Left ventricle myocardium inferior (tissue), 1 donor: ENCODE results near the gene PIH1D1. TPM values are rescaled to one million over a fixed set of nuclear protein-coding genes. Genes with fewer than 3 reads are reported as not detected.

Experiments
- DNase-seq: peaks from one replicate; pipeline ENCODE4 v3.0.0-alpha.2; 2020
- H3K27ac ChIP-seq: fragments of 200-600 bp; replicated peaks from 2 replicates; pipeline ENCODE4 v1.8.0; 2021
- H3K27me3 ChIP-seq: fragments of 200-600 bp; 2 replicates; pipeline ENCODE4 v1.8.0; 2021; ENCODE audit warnings: low read depth
- H3K36me3 ChIP-seq: fragments of 200-600 bp; 2 replicates; pipeline ENCODE4 v1.8.0; 2021
- H3K4me1 ChIP-seq: fragments of 200-600 bp; 2 replicates; pipeline ENCODE4 v1.8.0; 2021
- H3K4me3 ChIP-seq: fragments of 200-600 bp; 2 replicates; pipeline ENCODE4 v1.8.0; 2021; ENCODE audit warnings: mild to moderate bottlenecking, moderate library complexity
- H3K9me3 ChIP-seq: fragments of 200-600 bp; replicated peaks from 2 replicates; pipeline ENCODE4 v1.8.0; 2021
- intact Hi-C: fragments of 100-400 bp; cut with micrococcal nuclease; formaldehyde crosslinking; loops from one replicate; pipeline ENCODE4 v1.11.0; 2022
- total RNA-seq: library from RNA; stranded (reverse); fragmentation: NEBNext Ultra II Directional; extraction: Animal tissue kit (Norgen Biotek cat#: 25700); gene quantifications from one replicate; pipeline ENCODE4 v1.2.1, GENCODE V29; 2021
- TF ChIP-seq, protein P1 (sequence below): fragments of 200-600 bp; IDR thresholded peaks from 2 replicates; pipeline ENCODE4 v1.8.0; 2021; ENCODE audit warnings: antibody characterized with exemption, mild to moderate bottlenecking, borderline replicate concordance
- donor health status: DM: no; HTN: yes; CAD: no; lungs with severe emphysema.

The PIH1D1 gene
- total RNA-seq, 1 donor from 2014 or later: 24.7 TPM

DNA sequence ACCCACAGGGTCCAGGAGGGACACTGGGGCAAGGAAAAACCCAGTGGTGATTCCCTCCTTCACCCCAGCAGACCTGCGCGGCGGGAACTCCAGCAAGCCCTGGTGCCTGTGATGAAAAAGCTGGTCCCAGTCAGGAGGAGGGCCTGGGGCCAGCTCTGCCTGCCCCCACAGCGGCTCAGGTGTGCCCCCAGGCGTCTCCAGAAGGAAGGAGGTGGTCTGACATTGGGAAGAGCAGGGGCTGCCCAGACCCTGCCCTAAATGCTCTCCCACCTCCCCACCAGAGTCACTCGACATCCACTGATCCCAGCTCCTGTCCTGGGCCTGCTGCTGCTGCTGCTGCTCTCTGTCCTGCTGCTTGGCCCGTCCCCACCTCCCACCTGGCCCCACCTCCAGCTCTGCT is 34.5 kb downstream of the PIH1D1 start:
- no peak overlapping the region for H3K4me3 ChIP-seq
- H3K36me3 ChIP-seq: no peaks in the 10 kb centered on the region
- no peaks in the 10 kb centered on the region for H3K9me3 ChIP-seq
- TF ChIP-seq, protein P1, sequence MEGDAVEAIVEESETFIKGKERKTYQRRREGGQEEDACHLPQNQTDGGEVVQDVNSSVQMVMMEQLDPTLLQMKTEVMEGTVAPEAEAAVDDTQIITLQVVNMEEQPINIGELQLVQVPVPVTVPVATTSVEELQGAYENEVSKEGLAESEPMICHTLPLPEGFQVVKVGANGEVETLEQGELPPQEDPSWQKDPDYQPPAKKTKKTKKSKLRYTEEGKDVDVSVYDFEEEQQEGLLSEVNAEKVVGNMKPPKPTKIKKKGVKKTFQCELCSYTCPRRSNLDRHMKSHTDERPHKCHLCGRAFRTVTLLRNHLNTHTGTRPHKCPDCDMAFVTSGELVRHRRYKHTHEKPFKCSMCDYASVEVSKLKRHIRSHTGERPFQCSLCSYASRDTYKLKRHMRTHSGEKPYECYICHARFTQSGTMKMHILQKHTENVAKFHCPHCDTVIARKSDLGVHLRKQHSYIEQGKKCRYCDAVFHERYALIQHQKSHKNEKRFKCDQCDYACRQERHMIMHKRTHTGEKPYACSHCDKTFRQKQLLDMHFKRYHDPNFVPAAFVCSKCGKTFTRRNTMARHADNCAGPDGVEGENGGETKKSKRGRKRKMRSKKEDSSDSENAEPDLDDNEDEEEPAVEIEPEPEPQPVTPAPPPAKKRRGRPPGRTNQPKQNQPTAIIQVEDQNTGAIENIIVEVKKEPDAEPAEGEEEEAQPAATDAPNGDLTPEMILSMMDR: no peak
- DNase-seq: no peak
- H3K4me1 ChIP-seq: peaks cover 16% of the 10 kb centered on the region
- peaks cover 95% of the 10 kb centered on the region for H3K27me3 ChIP-seq
- intact Hi-C loops: no loop called here
- no peak overlapping the region for H3K27ac ChIP-seq

DNA sequence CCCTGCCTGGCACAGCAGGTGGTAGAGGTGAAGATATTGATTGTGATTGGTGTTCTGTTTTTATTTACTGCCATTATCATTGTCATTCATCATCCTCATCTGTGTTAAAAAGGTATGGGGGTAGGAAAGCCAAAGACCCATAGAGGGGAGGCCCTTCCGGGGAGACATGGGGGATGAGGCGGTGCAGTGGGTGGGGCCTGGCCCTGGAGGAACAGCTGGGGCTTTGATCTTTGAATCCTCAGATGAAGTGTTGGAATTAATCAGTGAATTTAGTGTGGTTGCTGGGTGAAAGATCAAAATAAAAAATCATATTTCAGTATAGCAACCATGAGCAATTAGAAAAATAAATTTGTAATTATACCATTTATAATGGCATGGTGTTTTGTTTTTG is 35.8 kb downstream of the PIH1D1 start:
- H3K27me3 ChIP-seq: peaks cover 85% of the 10 kb centered on the region
- TF ChIP-seq, protein P1: no peak
- intact Hi-C loops: no loop called here

DNA sequence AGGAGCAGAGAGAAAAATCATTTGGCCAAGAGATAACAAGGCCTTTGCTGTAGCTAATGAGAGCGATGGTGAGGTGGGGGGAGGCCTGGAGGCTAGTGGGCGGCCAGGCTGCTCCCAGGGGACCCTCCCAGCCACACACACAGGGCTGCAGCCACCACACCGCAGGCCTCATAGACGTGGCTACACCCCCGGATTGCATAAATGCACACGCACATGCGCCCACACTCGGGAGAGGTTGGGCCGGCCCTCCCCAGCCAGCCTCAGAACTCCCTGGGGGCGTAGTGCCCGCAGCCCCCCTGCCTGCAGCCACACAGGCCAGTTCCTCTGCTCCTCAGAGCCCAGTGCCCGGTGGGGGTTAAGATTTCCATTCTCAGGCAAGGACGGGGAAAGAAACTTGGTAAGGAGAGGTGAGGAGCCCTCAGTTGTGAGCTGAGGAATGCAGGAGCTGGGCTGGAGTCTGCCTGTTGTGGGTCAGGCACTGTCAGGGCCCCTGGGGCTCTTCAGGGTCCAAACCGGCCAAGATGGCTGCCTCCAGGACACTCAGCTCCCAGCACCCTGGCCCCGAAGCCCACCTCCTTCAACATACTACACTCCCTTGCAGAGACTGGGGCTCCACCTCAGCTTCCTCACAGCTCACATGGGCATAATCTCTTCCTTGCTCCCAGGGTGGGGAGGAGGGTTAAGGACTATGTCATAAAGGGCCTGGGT is 36.4 kb downstream of the PIH1D1 start:
- H3K4me3 ChIP-seq: no peak overlapping the region
- peaks cover 82% of the 10 kb centered on the region for H3K27me3 ChIP-seq
- H3K4me1 ChIP-seq: no peaks in the 10 kb centered on the region
- intact Hi-C loops: no loop called here
- no peaks in the 10 kb centered on the region for H3K9me3 ChIP-seq
- H3K27ac ChIP-seq: no peak overlapping the region
- no peak for DNase-seq
- TF ChIP-seq, protein P1: no peak
- no peaks in the 10 kb centered on the region for H3K36me3 ChIP-seq

More for the DNA sequence above, 35.8 kb downstream of the PIH1D1 start:
- Histone ChIP-seq H3K27ac (no peak overlapping the region), H3K4me3 (no peak overlapping the region), H3K9me3 (no peaks in the 10 kb centered on the region), H3K4me1 (peaks cover 3% of the 10 kb centered on the region), H3K36me3 (no peaks in the 10 kb centered on the region)
- no peak for DNase-seq

DNA sequence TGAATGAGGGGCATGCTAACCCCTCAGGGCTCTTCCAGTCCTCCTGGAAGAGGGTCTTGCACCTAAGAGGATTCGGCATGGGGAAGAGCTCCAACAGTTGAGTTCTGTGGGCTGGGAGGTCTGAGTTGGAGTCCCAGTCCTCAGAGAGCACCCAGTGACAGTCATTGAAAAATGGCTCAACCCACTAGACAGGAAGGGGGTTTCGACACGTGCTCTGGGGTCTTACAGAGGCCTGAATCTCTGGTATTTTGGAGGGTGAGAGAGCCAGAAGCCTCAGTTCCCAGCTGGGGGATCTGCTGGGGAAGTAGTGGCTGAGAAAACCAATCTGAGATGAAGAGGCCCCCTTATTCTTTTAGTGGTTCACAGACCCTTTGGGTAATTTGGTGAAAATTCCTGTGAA is 37.4 kb downstream of the PIH1D1 start:
- H3K9me3 ChIP-seq: no peaks in the 10 kb centered on the region
- intact Hi-C loops: no loop called here
- H3K27ac ChIP-seq: no peak overlapping the region
- DNase-seq: no peak
- H3K4me3 ChIP-seq: no peak overlapping the region
- H3K36me3 ChIP-seq: no peaks in the 10 kb centered on the region
- peaks cover 73% of the 10 kb centered on the region for H3K27me3 ChIP-seq
- TF ChIP-seq, protein P1: no peak
- no peaks in the 10 kb centered on the region for H3K4me1 ChIP-seq

DNA sequence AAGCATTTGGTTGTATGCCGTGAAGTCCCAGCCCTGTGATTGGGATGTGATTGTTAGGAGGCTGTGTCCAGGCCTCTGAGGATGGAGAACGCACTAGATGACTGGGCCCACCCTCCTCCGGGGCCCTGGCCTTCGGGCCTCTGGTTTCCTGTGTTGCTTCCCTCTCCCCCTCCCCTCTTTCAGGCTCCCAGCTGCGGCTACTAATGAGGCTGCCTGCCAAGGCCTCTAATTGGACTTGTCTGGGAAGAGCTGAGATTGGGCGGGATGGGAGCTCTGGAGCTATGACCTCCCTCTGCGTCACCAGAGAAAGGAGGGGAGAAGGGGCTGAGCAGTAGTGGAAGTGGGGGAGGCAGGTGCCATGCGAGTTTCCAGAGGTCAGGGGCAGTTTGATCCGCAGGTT is 38.3 kb downstream of the PIH1D1 start:
- H3K27me3 ChIP-seq: peaks cover 66% of the 10 kb centered on the region
- TF ChIP-seq, protein P1: no peak
- H3K4me1 ChIP-seq: no peaks in the 10 kb centered on the region
- H3K4me3 ChIP-seq: no peak overlapping the region
- H3K9me3 ChIP-seq: no peaks in the 10 kb centered on the region
- no peak overlapping the region for H3K27ac ChIP-seq
- no peaks in the 10 kb centered on the region for H3K36me3 ChIP-seq
- DNase-seq: no peak
- intact Hi-C loops: no loop called here
